Sigmoid colon (tissue), 7 donors: ENCODE results near the gene SOX2. TPM values are rescaled to one million over a fixed set of nuclear protein-coding genes. Genes with fewer than 3 reads are reported as not detected.

Experiments used
- DNase-seq: peaks from one replicate; pipeline ENCODE4 v3.0.0-alpha.2; 2019
- H3K27ac ChIP-seq, 4 donors: fragments of 200-600 bp; sonication (generic); one replicate each; pipeline ENCODE4 v1.5.1; 2016 to 2019; ENCODE audit warnings: mild to moderate bottlenecking in 1 of 4
- H3K27me3 ChIP-seq, 3 donors: fragments of 200-600 bp; sonication (generic); one replicate each; pipeline ENCODE4 v1.5.1; 2019; ENCODE audit warnings: mild to moderate bottlenecking in 1 of 3
- H3K36me3 ChIP-seq, 4 donors: fragments of 200-600 bp; sonication (generic); one replicate each; pipeline ENCODE4 v1.5.1; 2016 to 2019
- H3K4me1 ChIP-seq, 4 donors: fragments of 200-600 bp; sonication (generic); one replicate each; pipeline ENCODE4 v1.5.1; 2017 to 2019
- H3K4me3 ChIP-seq, 4 donors: fragments of 200-600 bp; sonication (generic); one replicate each; pipeline ENCODE4 v1.5.1; 2017 to 2019; ENCODE audit warnings: mild to moderate bottlenecking in 2 of 4, moderate library complexity in 1 of 4
- H3K9me3 ChIP-seq, 4 donors: fragments of 200-600 bp in 3 of 4; sonication (generic) in 3 of 4; one replicate each; pipeline versions ENCODE4 v1.5.1 to v1.6.1; 2013 to 2019
- CTCF ChIP-seq, 4 experiments: fragments of 450-650 bp in 3 of 4; fragments of 200-600 bp in 1 of 4; IDR thresholded peaks; one replicate each; pipeline ENCODE4 v1.5.1; 2016 to 2019; ENCODE audit warnings: antibody characterized with exemption in 4 of 4, mild to moderate bottlenecking in 3 of 4, moderate library complexity in 2 of 4
- EP300 ChIP-seq, 4 donors: sonication (generic); formaldehyde crosslinking; IDR thresholded peaks; one replicate each; pipeline ENCODE4 v1.6.1; 2017; ENCODE audit warnings: antibody characterized with exemption in 4 of 4
- POLR2A ChIP-seq, 2 donors: fragments of 450-650 bp; IDR thresholded peaks; one replicate each; pipeline ENCODE4 v1.6.1; 2016; ENCODE audit warnings: antibody characterized with exemption in 2 of 2, mild to moderate bottlenecking in 2 of 2, moderate library complexity in 2 of 2
- POLR2AphosphoS5 ChIP-seq, 4 donors: sonication (generic); formaldehyde crosslinking; IDR thresholded peaks; one replicate each; pipeline ENCODE4 v1.6.1; 2017; ENCODE audit warnings: antibody characterized with exemption in 4 of 4
- WGBS, 2 donors: extraction: QIAGEN DNeasy Blood & Tissue Kit; methylation state at CpG; one replicate each; pipeline ENCODE4 v1.1.7; 2013; 5-methylcytosine and 5-hydroxymethylcytosine counted together
- intact Hi-C: fragments of 100-400 bp; cut with DNase I; formaldehyde crosslinking; loops from one replicate; pipeline ENCODE4 v1.15.1; 2023
- polyA plus RNA-seq, 3 donors: library from polyadenylated mRNA; stranded (reverse); fragments of 200-250 nt; gene quantifications; one replicate each; pipeline ENCODE4 v1.2.3, GENCODE V29; 2013
- total RNA-seq, 4 donors: library from RNA; depleted of rRNA; stranded (reverse); fragments of >200 nt; gene quantifications; one replicate each; pipeline ENCODE4 v1.1.0, GENCODE V29; 2016
- donor health status: healthy with polysubstance abuse.
- donor health status: Bipolar disorder and iron deficiency.
- donor health status: healthy.

SOX2 gene
- total and polyA plus RNA-seq, 7 donors, result 1.9 to 7.7 (median 6.9) TPM; not detected in 2

GRCh38 chr3:181709537-181710279 is 2.0 kb upstream of the SOX2 start:
- peaks cover 41 to 100% (median 99%) of the 10 kb centered on the region in 3 donors for H3K27me3 ChIP-seq
- TF ChIP-seq CTCF (IDR thresholded peaks at IDR 0.05) (peak; percentile 36 to 68 (median 56)), POLR2A (IDR thresholded peaks at IDR 0.05) (no peak), EP300 (IDR thresholded peaks at IDR 0.05) (no peak), POLR2AphosphoS5 (IDR thresholded peaks at IDR 0.05) (no peak)
- peak; percentile 78 for DNase-seq
- intact Hi-C loops, result loop anchor here (2.0 to 10.0 kb wide), 4 partner anchors 533 to 973 kb away; no protein-coding TSS in a partner anchor
- H3K36me3 ChIP-seq, result no peaks in the 10 kb centered on the region
- H3K9me3 ChIP-seq, result no peaks in the 10 kb centered on the region
- no peak overlapping the region for H3K4me3 ChIP-seq
- no peak overlapping the region for H3K27ac ChIP-seq
- peaks cover 0 to 35% (median 26%) of the 10 kb centered on the region in 4 donors for H3K4me1 ChIP-seq
- WGBS, 2 donors, result 3% methylated on average over 16 of the region's 16 CpGs

GRCh38 chr3:181710345-181711291 is 1.1 kb upstream of the SOX2 start:
- no peak for TF ChIP-seq POLR2AphosphoS5 (IDR thresholded peaks at IDR 0.05)
- TF ChIP-seq CTCF (IDR thresholded peaks at IDR 0.05), result no peak
- TF ChIP-seq EP300 (IDR thresholded peaks at IDR 0.05), result no peak
- no peaks in the 10 kb centered on the region for H3K36me3 ChIP-seq
- 9 to 17% methylated on average over 37 of the region's 37 CpGs for WGBS, 2 donors
- intact Hi-C loops, result loop anchor here (5.0 kb wide), 2 partner anchors 532 to 547 kb away; no protein-coding TSS in a partner anchor
- H3K4me3 ChIP-seq, result peak overlapping the region in 2 of 4 donors; percentile 36 to 38
- H3K9me3 ChIP-seq, result no peaks in the 10 kb centered on the region
- DNase-seq, result no peak
- H3K27me3 ChIP-seq, result peaks cover 48 to 100% (median 97%) of the 10 kb centered on the region in 3 donors
- no peak overlapping the region for H3K27ac ChIP-seq
- peaks cover 0 to 35% (median 26%) of the 10 kb centered on the region in 4 donors for H3K4me1 ChIP-seq

GRCh38 chr3:181712226-181712552 is 464 bp downstream of the SOX2 start:
- Histone ChIP-seq H3K27ac (peak overlapping the region; percentile 9 to 48 (median 29)), H3K27me3 (peaks cover 54 to 100% (median 97%) of the 10 kb centered on the region in 3 donors), H3K9me3 (no peaks in the 10 kb centered on the region), H3K4me1 (peaks cover 0 to 35% (median 26%) of the 10 kb centered on the region in 4 donors), H3K4me3 (peak overlapping the region; percentile 3 to 38 (median 35)), H3K36me3 (no peaks in the 10 kb centered on the region)
- WGBS, 2 donors, result 2 to 3% methylated on average over 44 of the region's 44 CpGs
- intact Hi-C loops, result loop anchor here (5.0 kb wide), 2 partner anchors 530 to 545 kb away; no protein-coding TSS in a partner anchor
- DNase-seq, result no peak
- no peak for TF ChIP-seq EP300 (IDR thresholded peaks at IDR 0.05)
- TF ChIP-seq POLR2A (IDR thresholded peaks at IDR 0.05), result no peak
- TF ChIP-seq CTCF (IDR thresholded peaks at IDR 0.05), result no peak

GRCh38 chr3:181712553-181713279 is 991 bp downstream of the SOX2 start:
- TF ChIP-seq POLR2AphosphoS5 (IDR thresholded peaks at IDR 0.05) (no peak), CTCF (IDR thresholded peaks at IDR 0.05) (no peak), POLR2A (IDR thresholded peaks at IDR 0.05) (no peak), EP300 (IDR thresholded peaks at IDR 0.05) (no peak)
- WGBS, 2 donors, result 3 to 4% methylated on average over 65 of the region's 65 CpGs
- Histone ChIP-seq H3K27ac (peak overlapping the region; percentile 9 to 48 (median 29)), H3K4me1 (peaks cover 0 to 35% (median 26%) of the 10 kb centered on the region in 4 donors), H3K9me3 (no peaks in the 10 kb centered on the region), H3K36me3 (no peaks in the 10 kb centered on the region), H3K4me3 (peak overlapping the region; percentile 3 to 38 (median 35)), H3K27me3 (peaks cover 54 to 100% (median 97%) of the 10 kb centered on the region in 3 donors)
- DNase-seq, result no peak
- intact Hi-C loops, result loop anchor here (5.0 kb wide), 2 partner anchors 530 to 545 kb away; no protein-coding TSS in a partner anchor
